ENCODE results near the gene SERGEF.

DNA sequence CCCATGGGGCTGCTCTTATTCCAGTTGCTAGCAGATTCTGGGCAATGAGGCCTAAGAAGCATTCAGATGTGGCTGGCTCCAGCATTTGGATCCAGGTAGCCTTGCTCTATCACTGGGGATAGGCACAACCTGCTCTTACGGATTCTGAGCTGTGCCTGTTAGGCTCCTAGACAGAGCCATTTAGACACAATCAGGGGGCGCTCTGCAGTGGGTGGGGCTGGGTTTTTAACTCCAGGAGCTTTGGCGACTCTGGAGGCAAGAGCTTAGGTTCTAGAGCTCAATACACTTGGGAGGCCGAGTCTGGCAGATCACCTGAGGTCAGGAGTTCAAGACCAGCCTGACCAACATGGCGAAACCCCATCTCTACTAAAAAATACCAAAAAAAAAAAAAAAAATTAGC is 246.3 kb downstream of the SERGEF start:
- TF ChIP-seq EZH2 (IDR thresholded peaks at IDR 0.05; ENCODE audit: low read depth), result no peak
- TF ChIP-seq CTCF (conservative IDR thresholded peaks at IDR 0.05), result peak; percentile 35; the same call in 1 of the 2 replicates

Measured in PC-9 (cell line).